Measurements from ENCODE around the gene PPP6R2.
"Not testable (repeated sequence)": the region's sequence is repeated elsewhere in the genome, so short reads cannot be mapped to it uniquely, and the experiment has no call there.

PPP6R2 gene

DNA sequence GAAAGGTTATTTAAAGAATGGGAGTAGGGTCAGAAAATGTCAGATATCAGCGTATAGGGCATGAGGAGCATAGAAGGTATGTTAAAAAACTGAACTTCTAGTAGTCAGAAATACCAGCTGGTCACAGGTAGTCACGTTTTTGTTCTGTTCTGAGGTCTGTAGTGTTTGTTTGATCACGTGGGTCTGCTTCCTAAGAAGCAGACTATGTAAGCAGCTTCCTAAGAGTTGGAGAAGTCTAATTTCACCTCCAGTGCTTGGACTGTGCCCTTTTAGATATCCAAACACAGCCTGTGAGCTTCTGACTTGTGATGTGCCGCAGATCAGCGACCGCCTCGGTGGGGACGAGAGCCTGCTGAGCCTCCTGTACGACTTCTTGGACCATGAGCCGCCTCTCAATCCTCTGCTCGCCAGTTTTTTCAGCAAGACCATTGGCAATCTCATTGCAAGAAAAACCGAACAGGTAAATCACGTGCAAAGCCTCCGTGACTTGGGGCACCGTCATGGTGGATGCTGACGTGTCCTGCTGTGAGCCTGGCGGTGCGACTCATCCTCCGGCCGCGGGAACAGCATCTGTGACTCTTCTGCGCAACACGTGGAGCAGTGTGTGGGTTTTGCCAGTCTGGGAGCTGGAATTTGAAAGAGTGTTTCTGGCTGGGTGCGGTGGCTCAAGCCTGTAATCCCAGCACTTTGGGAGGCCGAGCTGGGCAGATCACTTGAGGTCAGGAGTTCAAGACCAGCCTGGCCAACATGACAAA is 63.5 kb downstream of the PPP6R2 start:
- no peak for DNase-seq

DNA sequence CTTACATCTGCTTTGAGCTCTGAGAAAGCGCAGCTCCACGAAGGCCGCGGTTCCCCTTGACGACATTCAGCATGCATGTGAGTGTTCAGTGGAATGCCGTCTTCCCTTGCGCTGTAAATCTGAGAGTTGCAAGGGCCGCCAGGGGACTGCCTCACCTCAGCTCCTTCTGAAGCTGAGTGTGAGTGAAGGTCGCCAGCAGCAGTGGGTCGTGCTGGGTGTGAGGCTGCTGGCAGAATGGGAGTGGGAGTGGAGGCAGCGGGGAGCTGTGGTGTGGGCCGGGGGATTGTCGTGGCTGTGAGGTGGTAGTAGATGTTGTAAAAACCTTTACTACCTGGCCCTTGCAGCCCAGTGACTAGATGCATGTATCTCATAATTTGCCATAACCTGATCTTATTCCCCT is 65.2 kb downstream of the PPP6R2 start:
- no peak for DNase-seq

DNA sequence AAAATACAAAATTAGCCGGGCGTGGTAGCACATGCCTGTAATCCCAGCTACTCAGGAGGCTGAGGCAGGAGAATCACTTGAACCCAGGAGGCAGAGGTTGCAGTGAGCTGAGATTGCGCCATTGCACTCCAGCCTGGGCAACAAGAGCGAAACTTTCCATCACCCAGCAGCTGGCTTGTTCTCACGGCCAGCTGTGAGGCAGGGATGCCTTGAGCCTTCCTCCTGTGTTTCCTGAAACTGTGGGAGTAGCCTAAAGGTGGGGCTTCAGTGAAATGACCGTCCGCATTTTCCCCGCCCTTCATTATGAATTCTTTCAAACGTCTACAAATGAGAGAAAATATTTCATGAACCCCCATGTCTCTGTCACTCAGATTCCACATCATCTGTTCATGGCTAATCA is 65.8 kb downstream of the PPP6R2 start:
- not testable (repeated sequence) for DNase-seq

DNA sequence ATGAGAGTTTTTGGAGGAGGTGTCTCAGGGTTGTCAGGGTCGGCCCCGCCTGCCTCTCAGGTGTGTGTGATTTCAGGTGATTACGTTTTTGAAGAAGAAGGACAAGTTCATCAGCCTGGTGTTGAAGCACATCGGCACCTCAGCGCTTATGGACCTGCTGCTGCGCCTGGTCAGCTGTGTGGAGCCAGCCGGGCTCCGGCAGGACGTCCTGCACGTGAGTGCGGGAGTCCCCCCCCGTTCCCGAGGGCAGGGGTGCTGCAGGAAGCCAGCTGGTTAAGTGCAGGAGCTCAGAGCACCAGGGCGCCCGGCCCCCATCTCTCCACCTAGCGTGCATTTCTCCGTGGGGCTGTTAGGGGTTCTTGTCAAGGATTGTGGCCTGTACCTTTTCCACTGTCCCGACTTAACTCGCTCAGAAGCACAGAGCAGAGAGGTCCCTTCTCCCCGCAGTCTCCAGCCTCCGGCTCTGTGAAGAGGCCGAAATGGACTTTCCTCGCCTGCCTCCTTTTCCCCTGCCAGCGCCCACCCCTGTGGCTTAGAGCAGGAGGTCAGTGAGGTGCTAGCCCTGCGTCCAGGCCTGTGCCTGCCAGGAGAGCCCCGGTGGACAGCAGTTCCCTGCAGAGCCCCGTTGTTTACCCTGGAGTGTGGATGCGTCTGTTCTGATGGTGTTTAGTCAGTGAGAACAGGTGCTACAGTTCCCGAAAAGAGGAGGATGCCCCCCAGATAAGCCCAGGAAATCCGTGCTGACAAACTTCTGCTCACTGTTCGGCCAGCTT is 71.5 kb downstream of the PPP6R2 start:
- no peak for DNase-seq

DNA sequence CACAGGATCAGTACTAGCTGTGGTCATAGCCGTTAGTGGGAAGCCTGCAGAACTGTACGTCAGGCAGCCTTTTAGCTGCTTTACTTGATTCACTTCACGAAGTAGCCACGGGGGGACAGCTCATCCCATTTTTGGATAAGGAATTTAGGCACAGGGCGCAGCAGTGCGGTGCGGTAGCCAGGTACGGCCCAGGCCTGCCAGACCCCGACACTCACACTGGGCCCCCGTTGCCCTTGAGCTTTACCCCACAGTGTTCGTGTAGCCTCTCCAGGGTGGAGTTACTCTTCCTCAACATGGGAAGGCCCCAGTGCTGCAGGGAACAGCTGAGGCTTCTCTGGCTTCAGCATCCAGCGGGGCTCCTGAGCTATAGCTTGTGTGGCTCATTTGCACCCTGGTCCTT is 72.3 kb downstream of the PPP6R2 start:
- DNase-seq = no peak

DNA sequence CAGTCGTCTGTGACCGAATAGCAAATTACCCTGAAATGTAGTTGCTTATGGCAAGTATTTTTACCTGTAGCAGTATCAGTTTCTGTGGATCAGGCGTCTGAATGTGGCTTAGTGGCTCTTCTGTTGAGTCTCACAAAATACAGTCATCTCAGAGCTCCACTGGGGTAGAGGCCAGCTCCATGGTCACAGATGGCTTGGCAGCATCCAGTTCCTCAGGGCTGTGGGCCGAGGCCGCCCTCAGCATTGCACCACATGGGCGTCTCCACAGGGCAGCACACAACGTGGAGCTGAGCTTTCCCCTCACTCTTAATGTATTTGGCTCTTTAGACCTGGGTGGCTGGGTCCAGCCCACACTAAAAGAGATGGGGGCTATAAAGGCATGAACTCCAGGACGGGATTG is 73.9 kb downstream of the PPP6R2 start:
- no peak for DNase-seq

DNA sequence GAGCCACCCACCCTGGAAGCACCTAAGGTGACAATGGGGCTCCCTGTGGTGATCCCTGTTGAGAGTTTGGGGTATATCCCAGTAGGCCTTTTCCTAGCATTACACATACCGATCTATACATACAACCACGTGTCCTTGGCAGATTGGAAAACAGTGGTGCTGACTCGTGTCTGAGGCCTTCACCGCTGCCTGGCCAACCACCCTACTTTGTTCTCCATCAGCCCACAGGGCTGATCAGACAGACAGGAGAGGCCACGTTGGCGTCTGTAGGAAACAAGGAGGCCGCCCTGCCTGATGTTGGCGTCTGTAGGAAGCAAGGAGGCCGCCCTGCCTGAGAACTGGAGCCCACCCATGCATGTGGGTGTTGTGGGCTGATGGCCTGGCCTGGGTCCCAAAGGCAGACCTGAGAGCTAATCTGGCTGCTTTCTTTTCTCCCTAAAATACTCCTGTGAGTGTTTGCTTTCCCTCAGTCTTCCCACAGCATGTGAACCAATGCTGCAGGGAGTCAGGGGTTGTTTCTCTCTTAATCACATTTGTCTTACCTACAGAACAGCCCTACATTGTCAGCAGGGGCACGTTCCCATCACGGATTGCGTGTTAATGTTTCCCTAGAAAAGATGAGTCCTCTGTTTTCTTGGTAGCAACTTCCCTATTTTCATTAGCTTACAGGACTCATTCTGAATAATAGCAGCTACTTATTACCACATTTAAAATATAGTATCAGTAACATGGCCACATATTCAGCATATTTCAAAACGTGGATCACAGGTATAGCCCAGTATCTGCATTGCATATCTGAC is 74.5 kb downstream of the PPP6R2 start:
- no peak for DNase-seq

DNA sequence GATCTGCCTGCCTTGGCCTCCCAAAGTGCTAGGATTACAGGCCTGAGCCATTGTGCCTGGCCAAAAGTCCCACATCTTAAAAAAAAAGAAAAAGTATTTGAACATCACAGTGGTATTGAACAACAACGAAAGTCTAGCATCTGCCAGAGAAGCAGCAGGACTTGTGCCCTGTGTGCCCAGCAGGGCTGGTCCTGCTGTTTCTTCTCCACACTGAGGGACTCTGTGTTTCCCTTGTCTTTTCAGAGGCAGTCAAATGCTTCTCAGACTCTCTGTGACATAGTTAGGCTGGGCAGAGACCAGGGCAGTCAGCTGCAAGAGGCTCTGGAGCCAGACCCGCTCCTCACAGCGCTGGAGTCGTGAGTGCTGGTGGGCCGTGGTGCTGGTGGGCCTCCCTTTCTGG is 75.5 kb downstream of the PPP6R2 start:
- no peak for DNase-seq

DNA sequence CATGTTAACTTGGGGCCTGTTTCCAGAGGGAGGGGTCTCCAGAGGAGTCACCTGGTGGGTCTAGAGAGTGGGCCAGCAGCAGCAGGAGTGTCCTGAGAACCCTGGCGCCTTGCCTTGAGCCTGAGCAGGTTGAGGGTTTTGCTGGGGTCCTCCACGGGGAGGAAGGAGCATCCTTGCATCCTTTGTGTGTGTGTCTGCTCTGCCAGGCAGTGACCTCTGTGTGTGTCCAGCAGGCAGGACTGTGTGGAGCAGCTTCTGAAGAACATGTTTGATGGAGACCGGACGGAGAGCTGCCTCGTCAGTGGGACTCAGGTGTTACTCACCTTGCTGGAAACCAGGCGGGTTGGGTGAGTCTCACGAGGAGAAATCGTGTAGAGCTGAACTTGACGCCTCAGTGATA is 76.0 kb downstream of the PPP6R2 start:
- no peak for DNase-seq

DNA sequence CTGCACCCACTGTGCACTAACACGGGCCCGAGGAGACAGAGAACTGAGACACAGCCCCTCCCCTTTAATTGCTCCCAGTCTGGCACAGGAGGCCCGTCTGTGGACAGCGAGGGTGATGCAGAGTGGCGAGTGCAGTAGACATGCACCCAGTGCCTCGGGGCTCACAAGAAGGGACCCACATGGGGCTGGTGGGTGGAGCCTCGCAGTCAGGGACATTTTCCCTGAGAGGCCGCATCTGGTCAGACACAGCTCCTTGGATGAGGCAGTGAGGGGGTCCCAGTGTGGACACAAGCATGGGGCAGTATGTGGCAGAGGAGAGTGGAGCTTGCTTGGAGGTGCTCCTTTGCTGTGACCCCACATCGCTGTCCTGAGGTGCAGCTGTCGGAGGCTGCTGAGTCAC is 76.9 kb downstream of the PPP6R2 start:
- no peak for DNase-seq

DNA sequence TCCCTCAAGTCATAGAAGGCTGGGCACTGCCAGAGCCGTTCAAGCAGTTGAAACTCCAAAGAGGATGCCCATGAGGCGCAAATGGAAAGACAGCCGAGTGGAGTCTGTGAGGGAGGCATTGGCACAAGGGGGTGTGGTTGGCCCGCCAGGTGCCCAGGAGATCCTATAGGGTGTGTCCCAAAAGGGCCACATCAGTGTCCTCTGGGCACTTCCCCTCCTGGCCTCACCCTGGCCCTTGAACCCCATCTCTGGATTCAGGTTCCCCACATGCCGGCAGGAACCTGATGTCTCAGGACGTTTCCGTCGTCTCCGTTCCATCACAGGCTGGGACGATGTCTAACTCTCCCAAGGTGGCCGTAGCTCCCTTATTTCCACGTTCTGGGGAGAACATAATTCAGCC is 77.5 kb downstream of the PPP6R2 start:
- DNase-seq = no peak

DNA sequence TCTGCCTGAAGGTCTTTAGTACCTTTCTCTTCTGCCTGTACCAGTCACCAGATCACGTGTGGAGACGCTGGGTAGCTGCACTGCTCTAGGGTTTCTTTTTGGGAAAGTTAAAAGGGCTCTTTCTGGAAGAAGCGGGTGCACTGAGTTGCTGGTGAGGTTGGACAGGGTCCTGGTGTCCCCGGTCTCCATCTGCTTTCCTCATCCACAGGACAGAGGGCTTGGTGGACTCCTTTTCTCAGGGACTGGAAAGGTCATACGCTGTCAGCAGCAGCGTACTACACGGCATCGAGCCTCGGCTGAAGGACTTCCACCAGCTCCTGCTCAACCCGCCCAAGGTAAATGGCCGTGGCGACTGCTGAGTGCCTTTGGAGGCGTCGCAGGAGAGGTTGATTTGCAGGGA is 78.9 kb downstream of the PPP6R2 start:
- DNase-seq = no peak

DNA sequence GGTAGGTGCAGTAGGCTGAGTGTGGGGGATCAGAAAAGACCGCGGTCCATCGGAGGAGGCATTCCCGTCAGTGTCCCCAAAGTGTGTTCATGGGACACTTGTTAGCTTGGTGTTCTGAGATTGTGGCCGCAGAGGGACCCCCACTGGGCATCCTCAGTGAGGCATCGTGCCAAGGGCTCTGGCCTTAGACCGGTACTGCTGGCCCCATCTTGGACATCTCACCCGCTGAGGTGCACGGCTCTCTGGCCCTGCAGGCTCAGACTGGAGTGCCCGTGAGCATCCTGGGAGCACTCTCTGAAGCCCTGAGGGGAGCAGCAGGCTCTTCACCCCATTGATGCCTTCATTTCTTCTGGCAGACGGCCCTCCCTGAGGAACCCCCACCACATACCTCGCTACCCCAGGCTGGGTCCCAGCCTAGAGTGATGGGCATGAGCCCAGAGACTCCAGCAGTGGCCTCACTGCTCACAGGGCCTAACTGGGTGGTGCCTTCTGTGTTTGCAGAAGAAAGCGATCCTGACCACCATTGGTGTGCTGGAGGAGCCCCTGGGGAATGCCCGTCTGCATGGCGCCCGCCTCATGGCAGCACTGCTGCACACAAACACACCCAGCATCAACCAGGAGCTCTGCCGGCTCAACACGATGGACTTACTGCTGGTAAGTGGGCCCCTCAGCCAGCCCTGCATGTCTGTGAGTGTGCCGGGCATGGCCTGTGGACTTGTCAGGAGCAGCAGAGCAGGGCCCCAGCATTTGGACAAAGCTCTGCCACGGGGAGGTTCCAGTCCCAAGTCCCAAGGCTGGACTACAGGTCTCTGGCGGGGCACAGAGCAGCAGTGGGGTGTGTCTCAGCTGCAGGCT is 80.1 kb downstream of the PPP6R2 start:
- DNase-seq = no peak

DNA sequence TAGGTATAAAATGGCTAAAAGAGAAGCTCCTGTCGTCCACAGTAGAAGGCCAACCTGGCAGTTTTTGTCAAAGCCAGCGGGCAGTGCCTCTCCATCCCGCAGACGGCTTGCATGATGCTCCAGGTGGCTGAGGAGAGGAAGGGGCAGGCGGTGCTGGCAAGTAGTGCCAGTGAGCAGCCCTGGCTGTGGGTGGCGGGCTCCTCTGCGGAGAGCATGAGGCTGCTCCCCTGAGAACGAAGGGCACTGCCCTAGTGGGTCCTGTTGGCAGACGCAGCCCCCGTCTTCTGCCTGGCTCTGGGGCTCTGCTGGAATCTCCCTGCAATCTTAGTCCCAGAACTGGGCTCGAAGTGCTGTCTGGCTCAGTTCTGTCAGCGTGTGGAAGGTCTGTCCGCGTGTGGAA is 80.8 kb downstream of the PPP6R2 start:
- DNase-seq = no peak

DNA sequence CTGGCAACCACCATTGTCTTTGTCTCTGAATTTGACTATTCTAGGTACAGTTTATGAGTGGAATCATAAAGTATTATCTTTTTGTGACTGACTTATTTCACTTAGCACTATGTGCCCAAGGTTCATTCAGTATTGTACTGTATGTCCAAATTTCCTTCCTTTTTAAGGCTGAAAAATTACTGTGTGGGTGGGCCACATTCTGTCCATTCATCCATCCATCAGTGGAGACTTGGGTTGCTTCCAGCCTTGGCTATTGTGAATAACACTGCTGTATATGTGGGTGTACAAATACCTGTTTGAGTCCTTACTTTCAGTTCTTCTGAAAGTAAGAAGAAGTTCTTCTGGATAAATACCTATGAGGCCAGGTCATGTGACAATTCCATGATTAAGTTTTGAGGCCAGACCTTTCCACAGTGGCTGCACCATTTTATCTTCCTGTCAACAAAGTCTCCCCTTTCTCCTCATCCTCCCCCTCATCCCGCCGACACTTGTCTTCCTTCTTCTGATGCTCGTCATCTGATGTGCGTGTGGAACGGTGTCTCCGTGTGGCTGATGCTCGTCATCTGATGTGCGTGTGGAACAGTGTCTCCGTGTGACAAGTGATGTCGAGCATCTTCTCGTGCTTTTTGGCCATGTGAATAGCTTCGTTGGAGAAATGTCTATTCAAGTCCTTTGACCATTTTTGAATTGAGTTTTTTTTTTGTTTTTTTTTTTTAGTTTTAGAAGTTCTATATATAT is 82.2 kb downstream of the PPP6R2 start:
- no peak for DNase-seq

DNA sequence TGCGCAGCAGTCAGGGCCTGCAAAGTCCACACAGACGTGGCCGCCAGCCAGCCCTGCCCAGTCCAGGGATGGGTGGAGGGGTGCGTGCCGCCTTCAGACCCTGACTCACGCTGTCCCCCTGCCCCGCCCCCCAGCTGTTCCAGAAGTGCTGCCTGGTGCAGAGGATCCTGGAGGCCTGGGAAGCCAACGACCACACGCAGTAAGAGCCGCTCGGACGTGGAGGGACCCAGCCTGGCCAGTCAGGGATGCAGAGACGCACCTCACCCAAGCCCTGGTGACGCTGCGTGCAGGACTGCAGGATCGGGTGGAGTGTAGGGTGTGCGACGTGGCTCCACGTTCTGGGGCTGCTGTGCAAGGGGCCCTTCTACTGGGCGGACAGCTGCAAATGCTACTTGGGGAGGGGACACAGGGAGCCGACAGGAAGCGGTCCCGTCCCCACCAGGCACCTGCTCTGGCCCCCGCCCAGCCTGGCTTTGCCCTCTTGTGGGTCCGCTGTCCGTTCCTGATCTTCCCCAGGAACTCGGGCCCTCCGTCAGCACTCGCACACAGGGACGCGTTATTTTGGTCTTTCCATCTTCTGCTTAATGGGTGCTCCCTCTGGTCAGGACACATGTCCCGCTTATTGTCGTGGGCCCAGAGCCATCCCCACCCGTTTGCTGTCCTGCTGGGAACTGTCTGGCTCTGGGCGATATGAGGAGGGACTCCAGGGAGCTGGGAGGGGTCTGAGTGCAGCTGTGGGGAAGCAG is 89.2 kb downstream of the PPP6R2 start:
- no peak for DNase-seq

DNA sequence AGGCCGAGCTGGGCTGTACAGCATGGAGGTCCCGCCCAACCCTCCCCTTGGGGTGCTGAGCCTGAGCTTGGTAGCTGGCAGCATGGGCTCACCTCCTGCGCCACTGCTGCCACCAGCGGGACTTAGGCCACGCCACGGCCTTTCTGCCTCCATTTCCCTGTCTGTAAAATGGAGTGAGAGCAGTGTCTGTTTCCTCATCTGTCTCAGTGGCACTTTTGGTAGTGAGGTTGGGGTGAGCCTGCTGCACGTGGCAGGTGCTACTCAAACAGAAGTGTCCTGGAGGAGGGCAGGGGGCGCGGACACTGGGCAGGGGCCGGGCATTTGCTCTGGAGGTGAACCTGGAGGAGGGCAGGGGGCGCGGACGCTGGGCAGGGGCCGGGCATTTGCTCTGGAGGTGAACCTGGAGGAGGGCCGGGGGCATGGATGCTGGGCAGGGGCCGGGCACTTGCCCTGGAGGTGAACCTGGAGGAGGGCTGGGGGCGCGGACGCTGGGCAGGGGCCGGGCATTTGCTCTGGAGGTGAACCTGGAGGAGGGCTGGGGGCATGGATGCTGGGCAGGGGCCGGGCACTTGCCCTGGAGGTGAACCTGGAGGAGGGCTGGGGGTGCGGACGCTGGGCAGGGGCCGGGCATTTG is 89.9 kb downstream of the PPP6R2 start:
- not testable (repeated sequence) for DNase-seq

DNA sequence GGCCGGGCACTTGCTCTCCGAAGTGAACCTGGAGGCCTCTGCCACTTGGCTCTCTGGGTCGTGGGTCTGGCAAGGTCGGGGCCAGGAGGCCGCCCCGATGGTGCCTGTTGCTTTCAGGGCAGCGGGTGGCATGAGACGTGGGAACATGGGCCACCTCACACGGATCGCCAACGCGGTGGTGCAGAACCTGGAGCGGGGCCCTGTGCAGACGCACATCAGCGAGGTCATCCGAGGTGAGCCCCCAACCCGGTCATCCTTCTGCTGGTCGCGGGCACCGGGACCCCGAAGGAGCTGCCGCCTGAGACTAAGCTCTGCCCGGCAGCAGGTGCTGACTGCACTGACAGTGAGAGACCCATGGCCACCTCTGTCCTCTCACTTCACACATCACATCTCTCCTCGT is 91.7 kb downstream of the PPP6R2 start:
- no peak for DNase-seq

DNA sequence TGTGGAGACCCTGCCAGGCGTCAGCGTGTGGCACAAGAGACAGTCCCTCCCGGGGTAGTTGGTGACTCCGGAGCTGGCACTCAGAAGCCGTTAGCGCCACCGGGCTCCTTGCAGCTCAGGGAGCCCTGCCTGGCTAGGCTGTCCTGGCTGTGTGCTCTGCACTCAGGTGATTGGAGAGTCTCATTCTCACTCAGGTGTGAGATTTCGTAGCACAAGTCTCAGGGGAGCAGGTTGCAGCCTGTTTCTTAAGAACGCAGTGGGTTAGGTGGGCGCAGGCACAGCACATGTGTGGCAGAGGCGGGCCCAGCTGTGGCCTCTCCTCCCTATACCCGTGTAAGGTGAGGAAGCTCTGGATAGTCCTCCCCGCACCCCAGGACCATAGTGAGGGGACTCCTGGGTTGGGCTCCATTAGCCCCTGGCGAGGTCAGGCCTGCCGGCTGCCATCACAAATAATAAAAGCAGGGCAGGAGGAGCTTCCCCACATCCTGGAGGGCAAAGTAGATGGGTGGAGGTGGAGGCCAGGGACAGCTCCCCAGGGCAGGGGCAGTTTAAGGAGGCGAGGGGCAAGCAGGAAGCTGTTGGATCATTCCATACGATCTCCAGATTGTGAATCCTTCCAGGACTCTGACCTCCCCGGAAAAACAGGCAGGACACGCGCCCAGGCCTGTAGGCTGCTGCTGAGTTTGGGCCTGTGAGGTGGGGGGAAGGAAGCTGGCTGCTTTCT is 92.3 kb downstream of the PPP6R2 start:
- DNase-seq = no peak

Measured in stimulated activated CD4-positive, alpha-beta T cell treated with anti-CD3 and anti-CD28 coated beads, Interleukin-2, amount 100 ng/mL, for 48 hours (primary cell).